GM23338 (cell line): ENCODE results near the gene ZNF821. TPM values are rescaled to one million over a fixed set of nuclear protein-coding genes. Genes with fewer than 3 reads are reported as not detected.

Experiments
- ATAC-seq: fragments of 200-7000 bp; cut with Tn5 transposase; 3 replicates; pipeline ENCODE4 v1.9.1; 2020
- DNase-seq: peaks from one replicate; pipeline ENCODE4 v3.0.0-alpha.2; 2015; ENCODE audit warnings: low spot score
- H2AFZ ChIP-seq: fragments of 200-600 bp; sonication (generic); 2 replicates; pipeline ENCODE4 v1.8.0; 2016; ENCODE audit warnings: antibody characterized with exemption, mild to moderate bottlenecking, moderate library complexity
- H3F3A ChIP-seq: fragments of 200-600 bp; sonication (generic); replicated peaks from 2 replicates; pipeline ENCODE4 v1.8.0; 2017; ENCODE audit warnings: antibody characterized with exemption, mixed run types, low read depth
- H3K27ac ChIP-seq: fragments of 200-600 bp; sonication (generic); 2 replicates; pipeline ENCODE4 v1.6.1; 2016; ENCODE audit warnings: low read depth
- H3K27me3 ChIP-seq: fragments of 200-600 bp; sonication (generic); 2 replicates; pipeline ENCODE4 v1.8.0; 2016; ENCODE audit warnings: mild to moderate bottlenecking, mixed run types, moderate library complexity; ENCODE audit not compliant: insufficient read depth
- H3K36me3 ChIP-seq: fragments of 200-600 bp; sonication (generic); 2 replicates; pipeline ENCODE4 v1.8.0; 2016; ENCODE audit warnings: mild to moderate bottlenecking; ENCODE audit not compliant: insufficient read depth
- H3K4me1 ChIP-seq: fragments of 200-600 bp; sonication (generic); 2 replicates; pipeline ENCODE4 v1.8.0; 2016; ENCODE audit warnings: mild to moderate bottlenecking, moderate library complexity; ENCODE audit not compliant: insufficient read depth
- H3K4me2 ChIP-seq: fragments of 200-600 bp; sonication (generic); 2 replicates; pipeline ENCODE4 v1.7.1; 2017; ENCODE audit warnings: mixed run types
- H3K4me3 ChIP-seq: fragments of 200-600 bp; sonication (generic); 2 replicates; pipeline ENCODE4 v1.6.1; 2016; ENCODE audit warnings: mixed run types
- H3K79me2 ChIP-seq: fragments of 200-600 bp; sonication (generic); replicated peaks from 2 replicates; pipeline ENCODE4 v1.8.0; 2017; ENCODE audit warnings: mild to moderate bottlenecking; ENCODE audit not compliant: insufficient read depth
- H3K9me2 ChIP-seq: fragments of 200-600 bp; sonication (generic); 2 replicates; pipeline ENCODE4 v1.8.0; 2017; ENCODE audit not compliant: insufficient read depth
- H4K20me1 ChIP-seq: fragments of 200-600 bp; sonication (generic); replicated peaks from 2 replicates; pipeline ENCODE4 v1.8.0; 2017; ENCODE audit warnings: mild to moderate bottlenecking; ENCODE audit not compliant: insufficient read depth
- H3K27ac Mint-ChIP-seq: 2 replicates; pipeline ENCODE4 v1.8.0; 2020; ENCODE audit warnings: inconsistent platforms, mild to moderate bottlenecking, moderate library complexity, mixed read lengths
- H3K27me3 Mint-ChIP-seq: 3 replicates; pipeline ENCODE4 v1.8.0; 2022; ENCODE audit warnings: low read depth, mild to moderate bottlenecking, moderate library complexity, mixed read lengths, inconsistent platforms; ENCODE audit not compliant: insufficient read depth, poor library complexity
- H3K36me3 Mint-ChIP-seq: 3 replicates; pipeline ENCODE4 v1.8.0; 2021; ENCODE audit warnings: low read depth, mild to moderate bottlenecking, inconsistent platforms, moderate library complexity, mixed read lengths
- H3K4me1 Mint-ChIP-seq: 3 replicates; pipeline ENCODE4 v1.8.0; 2020; ENCODE audit warnings: mild to moderate bottlenecking, inconsistent platforms, mixed read lengths
- H3K4me3 Mint-ChIP-seq: 3 replicates; pipeline ENCODE4 v1.8.0; 2021; ENCODE audit warnings: moderate library complexity, mild to moderate bottlenecking, inconsistent platforms, mixed read lengths
- H3K9me3 Mint-ChIP-seq: 3 replicates; pipeline ENCODE4 v1.8.0; 2020; ENCODE audit warnings: moderate library complexity, mild to moderate bottlenecking, inconsistent platforms, mixed read lengths
- CREB1 ChIP-seq: fragments of 250-450 bp; sonication (Bioruptor Pico); IDR thresholded peaks from 2 replicates; pipeline ENCODE4 v1.5.0; 2020; ENCODE audit warnings: low read depth, mild to moderate bottlenecking, moderate library complexity
- EZH2 ChIP-seq: fragments of 200-600 bp; sonication (generic); IDR thresholded peaks from one replicate; pipeline ENCODE4 v1.8.0; 2017; ENCODE audit warnings: antibody characterized with exemption, mild to moderate bottlenecking, low read depth; ENCODE audit not compliant: unreplicated experiment
- EZH2phosphoT487 ChIP-seq: fragments of 200-600 bp; sonication (generic); IDR thresholded peaks from one replicate; pipeline ENCODE4 v1.8.1; 2018; ENCODE audit warnings: antibody characterized with exemption; ENCODE audit not compliant: unreplicated experiment
- NANOG ChIP-seq: IDR thresholded peaks from 2 replicates; pipeline ENCODE4 v1.6.1; 2016; ENCODE audit warnings: antibody characterized with exemption, borderline replicate concordance
- POLR2AphosphoS5 ChIP-seq: IDR thresholded peaks from 2 replicates; pipeline ENCODE4 v1.6.1; 2016; ENCODE audit warnings: antibody characterized with exemption, low read depth
- STAT1 ChIP-seq: IDR thresholded peaks from one replicate; pipeline ENCODE4 v1.6.1; 2016; ENCODE audit warnings: antibody characterized with exemption; ENCODE audit not compliant: unreplicated experiment
- ZNF114 ChIP-seq: fragments of 250-450 bp; sonication (Bioruptor Pico); IDR thresholded peaks from 2 replicates; pipeline ENCODE4 v1.5.0; 2020; ENCODE audit warnings: mild to moderate bottlenecking, moderate library complexity
- ZNF331 ChIP-seq: fragments of 250-450 bp; sonication (Bioruptor Pico); IDR thresholded peaks from 2 replicates; pipeline ENCODE4 v1.5.0; 2020; ENCODE audit warnings: low read depth, mild to moderate bottlenecking, moderate library complexity
- ZNF462 ChIP-seq: fragments of 250-450 bp; sonication (Bioruptor Pico); IDR thresholded peaks from 2 replicates; pipeline ENCODE4 v1.5.0; 2020; ENCODE audit warnings: mild to moderate bottlenecking, moderate library complexity
- polyA plus RNA-seq: library from polyadenylated mRNA; unstranded; fragments of >200 nt; fragmentation: Nextera tagmentation; extraction: Ambion mirVana; gene quantifications from 2 replicates; pipeline ENCODE4 v1.2.1, GENCODE V29; 2016
- total RNA-seq: library from RNA; depleted of rRNA; stranded (reverse); fragments of >200 nt; shearing (Covaris generic); gene quantifications from 2 replicates; pipeline ENCODE4 v1.2.3, GENCODE V29; 2014
- TF ChIP-seq, protein P1 (sequence below), 2 experiments: fragments of 200-600 bp in 1 of 2; sonication (generic) in 1 of 2; conservative IDR thresholded peaks; 2 replicates each; pipeline versions ENCODE4 v1.5.1 to v1.6.1; 2016 to 2017; ENCODE audit warnings: antibody characterized with exemption in 2 of 2, low read depth in 2 of 2, mild to moderate bottlenecking in 2 of 2, moderate library complexity in 1 of 2
- TF ChIP-seq, protein P2 (sequence below): IDR thresholded peaks from one replicate; pipeline ENCODE4 v1.6.1; 2018; ENCODE audit warnings: antibody characterized with exemption; ENCODE audit not compliant: unreplicated experiment

Gene ZNF821
- total and polyA plus RNA-seq, 2 experiments from 2014 or later, result 13.3 to 14.8 TPM

DNA sequence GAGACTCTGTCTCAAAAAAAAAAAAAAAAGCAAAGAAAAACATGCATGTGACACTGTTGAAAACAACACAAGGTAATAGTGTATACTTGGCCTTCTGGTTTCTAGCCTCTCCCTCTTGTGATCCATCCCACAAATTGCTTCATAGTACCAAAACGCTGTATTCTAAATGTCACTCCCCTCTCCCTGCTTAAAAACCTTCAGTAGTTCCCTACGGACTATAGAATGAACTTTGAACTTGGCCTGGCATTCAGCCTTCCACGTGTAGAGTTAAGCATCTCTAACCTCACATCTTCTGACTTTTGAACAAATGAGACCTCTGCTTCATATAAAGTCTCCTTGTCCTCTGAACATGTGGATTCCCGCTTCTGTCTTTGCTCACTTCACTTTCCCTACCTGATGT, 5.1 kb downstream of the ZNF821 start:
- peaks cover 27% of the 10 kb centered on the region for H3K4me1 Mint-ChIP-seq
- no peak overlapping the region for H3K4me3 ChIP-seq
- H3K4me3 Mint-ChIP-seq, result no peak overlapping the region
- H3K9me3 Mint-ChIP-seq, result no peaks in the 10 kb centered on the region
- H3F3A ChIP-seq, result peaks cover 10% of the 10 kb centered on the region
- peaks cover 5% of the 10 kb centered on the region for H3K27me3 Mint-ChIP-seq
- no peak overlapping the region for H3K27ac Mint-ChIP-seq
- H3K36me3 ChIP-seq, result peaks cover 25% of the 10 kb centered on the region
- DNase-seq, result no peak
- H3K4me2 ChIP-seq, result no peak overlapping the region
- no peaks in the 10 kb centered on the region for H3K27me3 ChIP-seq
- H3K9me2 ChIP-seq, result no peaks in the 10 kb centered on the region
- no peak for TF ChIP-seq EZH2
- TF ChIP-seq ZNF331 (CRISPR knock-in tag), result no peak
- no peak for TF ChIP-seq CREB1 (CRISPR knock-in tag)
- TF ChIP-seq ZNF462 (CRISPR knock-in tag), result no peak
- no peak for TF ChIP-seq EZH2phosphoT487
- no peak for TF ChIP-seq ZNF114 (CRISPR knock-in tag)
- no peak for TF ChIP-seq NANOG
- TF ChIP-seq POLR2AphosphoS5, result no peak
- no peak for TF ChIP-seq STAT1
- TF ChIP-seq, protein P1, sequence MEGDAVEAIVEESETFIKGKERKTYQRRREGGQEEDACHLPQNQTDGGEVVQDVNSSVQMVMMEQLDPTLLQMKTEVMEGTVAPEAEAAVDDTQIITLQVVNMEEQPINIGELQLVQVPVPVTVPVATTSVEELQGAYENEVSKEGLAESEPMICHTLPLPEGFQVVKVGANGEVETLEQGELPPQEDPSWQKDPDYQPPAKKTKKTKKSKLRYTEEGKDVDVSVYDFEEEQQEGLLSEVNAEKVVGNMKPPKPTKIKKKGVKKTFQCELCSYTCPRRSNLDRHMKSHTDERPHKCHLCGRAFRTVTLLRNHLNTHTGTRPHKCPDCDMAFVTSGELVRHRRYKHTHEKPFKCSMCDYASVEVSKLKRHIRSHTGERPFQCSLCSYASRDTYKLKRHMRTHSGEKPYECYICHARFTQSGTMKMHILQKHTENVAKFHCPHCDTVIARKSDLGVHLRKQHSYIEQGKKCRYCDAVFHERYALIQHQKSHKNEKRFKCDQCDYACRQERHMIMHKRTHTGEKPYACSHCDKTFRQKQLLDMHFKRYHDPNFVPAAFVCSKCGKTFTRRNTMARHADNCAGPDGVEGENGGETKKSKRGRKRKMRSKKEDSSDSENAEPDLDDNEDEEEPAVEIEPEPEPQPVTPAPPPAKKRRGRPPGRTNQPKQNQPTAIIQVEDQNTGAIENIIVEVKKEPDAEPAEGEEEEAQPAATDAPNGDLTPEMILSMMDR (conservative IDR thresholded peaks at IDR 0.05; ENCODE audit: low read depth in 2 of 2), result no peak
- TF ChIP-seq, protein P2, sequence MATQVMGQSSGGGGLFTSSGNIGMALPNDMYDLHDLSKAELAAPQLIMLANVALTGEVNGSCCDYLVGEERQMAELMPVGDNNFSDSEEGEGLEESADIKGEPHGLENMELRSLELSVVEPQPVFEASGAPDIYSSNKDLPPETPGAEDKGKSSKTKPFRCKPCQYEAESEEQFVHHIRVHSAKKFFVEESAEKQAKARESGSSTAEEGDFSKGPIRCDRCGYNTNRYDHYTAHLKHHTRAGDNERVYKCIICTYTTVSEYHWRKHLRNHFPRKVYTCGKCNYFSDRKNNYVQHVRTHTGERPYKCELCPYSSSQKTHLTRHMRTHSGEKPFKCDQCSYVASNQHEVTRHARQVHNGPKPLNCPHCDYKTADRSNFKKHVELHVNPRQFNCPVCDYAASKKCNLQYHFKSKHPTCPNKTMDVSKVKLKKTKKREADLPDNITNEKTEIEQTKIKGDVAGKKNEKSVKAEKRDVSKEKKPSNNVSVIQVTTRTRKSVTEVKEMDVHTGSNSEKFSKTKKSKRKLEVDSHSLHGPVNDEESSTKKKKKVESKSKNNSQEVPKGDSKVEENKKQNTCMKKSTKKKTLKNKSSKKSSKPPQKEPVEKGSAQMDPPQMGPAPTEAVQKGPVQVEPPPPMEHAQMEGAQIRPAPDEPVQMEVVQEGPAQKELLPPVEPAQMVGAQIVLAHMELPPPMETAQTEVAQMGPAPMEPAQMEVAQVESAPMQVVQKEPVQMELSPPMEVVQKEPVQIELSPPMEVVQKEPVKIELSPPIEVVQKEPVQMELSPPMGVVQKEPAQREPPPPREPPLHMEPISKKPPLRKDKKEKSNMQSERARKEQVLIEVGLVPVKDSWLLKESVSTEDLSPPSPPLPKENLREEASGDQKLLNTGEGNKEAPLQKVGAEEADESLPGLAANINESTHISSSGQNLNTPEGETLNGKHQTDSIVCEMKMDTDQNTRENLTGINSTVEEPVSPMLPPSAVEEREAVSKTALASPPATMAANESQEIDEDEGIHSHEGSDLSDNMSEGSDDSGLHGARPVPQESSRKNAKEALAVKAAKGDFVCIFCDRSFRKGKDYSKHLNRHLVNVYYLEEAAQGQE, result no peak
- ATAC-seq, result no peak
- H3K36me3 Mint-ChIP-seq, result peaks cover 42% of the 10 kb centered on the region
- H3K4me1 ChIP-seq, result peaks cover 12% of the 10 kb centered on the region
- H3K27ac ChIP-seq, result no peak overlapping the region
- peaks cover 5% of the 10 kb centered on the region; the same call in 1 of the 2 replicates for H4K20me1 ChIP-seq
- no peak overlapping the region for H2AFZ ChIP-seq
- peaks cover 2% of the 10 kb centered on the region; the same call in 1 of the 2 replicates for H3K79me2 ChIP-seq
